Endothelial cell of umbilical vein (primary cell): ENCODE data around the gene KRT79. TPM values are rescaled to one million over a fixed set of nuclear protein-coding genes. Genes with fewer than 3 reads are reported as not detected.

ENCODE experiments used
- BruUV-seq: library from RNA; stranded (reverse); fragments of 400-500 nt; replicated peaks from 2 replicates; lab custom pipeline; 2021; lab: Mats Ljungman, UMichigan
- CTCF ChIA-PET: fragments of 300-600, 350-600 bp; sonication (Branson Sonifier 250); formaldehyde crosslinking; loops from one replicate; lab custom pipeline; 2021; ENCODE audit warnings: antibody characterized with exemption, inconsistent platforms; lab: Charles Lee
- POLR2A ChIA-PET: fragments of 300-600, 350-600 bp; sonication (Branson Sonifier 250); formaldehyde crosslinking; loops from one replicate; lab custom pipeline; 2021; ENCODE audit warnings: antibody characterized with exemption, inconsistent platforms; lab: Charles Lee
- DNase-seq: peaks from one replicate; pipeline ENCODE4 v3.0.0-alpha.2; 2011; ENCODE audit warnings: low read depth, low spot score
- FAIRE-seq: peaks from 2 replicates; lab custom pipeline; 2011; peaks lifted over from hg19 to GRCh38; lab: Jason Lieb, UNC
- H2AFZ ChIP-seq: 2 replicates; pipeline ENCODE4 v1.6.0; 2012; ENCODE audit warnings: low read depth, low read length, control low read depth, inconsistent platforms
- H3K27ac ChIP-seq: 2 replicates; pipeline ENCODE4 v1.5.1; 2011; ENCODE audit warnings: low read depth, mild to moderate bottlenecking, control low read depth, low read length, moderate library complexity; ENCODE audit not compliant: insufficient read depth
- H3K27me3 ChIP-seq, 2 experiments: 2 replicates each; pipeline versions ENCODE4 v1.6.0 to v1.6.1; 2011; ENCODE audit warnings: low read length in 2 of 2, mixed read lengths in 1 of 2; ENCODE audit not compliant: control insufficient read depth in 2 of 2, insufficient read depth in 2 of 2
- H3K36me3 ChIP-seq, 2 experiments: 2 replicates in 1 of 2; 3 replicates in 1 of 2; pipeline ENCODE4 v1.5.1; 2011; ENCODE audit warnings: low read length in 2 of 2, mild to moderate bottlenecking in 1 of 2, moderate library complexity in 1 of 2; ENCODE audit not compliant: control insufficient read depth in 2 of 2, insufficient read depth in 2 of 2; ENCODE audit errors: extremely low read depth in 1 of 2
- H3K4me1 ChIP-seq: 3 replicates; pipeline ENCODE4 v1.5.1; 2011; ENCODE audit warnings: mild to moderate bottlenecking, low read length; ENCODE audit not compliant: control insufficient read depth, insufficient read depth; ENCODE audit errors: extremely low read depth
- H3K4me2 ChIP-seq: 2 replicates; pipeline ENCODE4 v1.6.1; 2011; ENCODE audit warnings: low read length, control low read depth, mixed read lengths; ENCODE audit not compliant: insufficient read depth
- H3K4me3 ChIP-seq, 3 experiments: fragments of 200-600 bp in 1 of 3; sonication (generic), shearing (Covaris generic) in 1 of 3; replicated peaks in 1 of 3; 2 replicates each; pipeline ENCODE4 v1.5.1; 2011 to 2016; ENCODE audit warnings: control low read depth in 3 of 3, low read length in 3 of 3, mild to moderate bottlenecking in 2 of 3, inconsistent platforms in 1 of 3, low read depth in 1 of 3, moderate library complexity in 1 of 3; ENCODE audit not compliant: insufficient read depth in 1 of 3
- H3K79me2 ChIP-seq: 2 replicates; pipeline ENCODE4 v1.6.0; 2012; ENCODE audit warnings: low read length, inconsistent platforms; ENCODE audit not compliant: control insufficient read depth, insufficient read depth
- H3K9ac ChIP-seq: replicated peaks from 2 replicates; pipeline ENCODE3; 2011; ENCODE audit warnings: low read length, control low read depth; ENCODE audit not compliant: insufficient read depth; ENCODE audit errors: extremely low read depth
- H3K9me1 ChIP-seq: replicated peaks from 3 replicates; pipeline ENCODE4 v1.6.0; 2011; ENCODE audit warnings: mild to moderate bottlenecking, low read length; ENCODE audit not compliant: control insufficient read depth, insufficient read depth; ENCODE audit errors: extremely low read depth
- H3K9me3 ChIP-seq: replicated peaks from 2 replicates; pipeline ENCODE4 v1.5.1; 2012; ENCODE audit warnings: low read length, inconsistent platforms; ENCODE audit not compliant: control insufficient read depth, insufficient read depth
- H4K20me1 ChIP-seq: replicated peaks from 2 replicates; pipeline ENCODE3; 2011; ENCODE audit warnings: mild to moderate bottlenecking, low read length; ENCODE audit not compliant: control insufficient read depth, insufficient read depth; ENCODE audit errors: extremely low read depth
- CTCF ChIP-seq, 2 donors: IDR thresholded peaks; 1 replicate in 1 of 2; 2 replicates in 1 of 2; pipeline ENCODE4 v1.5.1; 2011; ENCODE audit warnings: low read length in 2 of 2, mild to moderate bottlenecking in 2 of 2, moderate library complexity in 2 of 2, control low read depth in 1 of 2, inconsistent platforms in 1 of 2, low read depth in 1 of 2; ENCODE audit not compliant: insufficient read depth in 1 of 2; ENCODE audit errors: extremely low read depth in 1 of 2
- EZH2 ChIP-seq: IDR thresholded peaks from 2 replicates; pipeline ENCODE4 v1.6.1; 2012; ENCODE audit warnings: borderline replicate concordance, low read depth, mild to moderate bottlenecking, moderate library complexity, low read length, inconsistent platforms; ENCODE audit not compliant: severe bottlenecking
- FOS ChIP-seq: IDR thresholded peaks from 2 replicates; pipeline ENCODE4 v1.6.1; 2011; ENCODE audit warnings: mild to moderate bottlenecking, low read length, moderate library complexity, borderline replicate concordance; ENCODE audit not compliant: insufficient read depth
- GATA2 ChIP-seq: IDR thresholded peaks from 2 replicates; pipeline ENCODE4 v1.7.0; 2011; ENCODE audit warnings: low read depth, mild to moderate bottlenecking, moderate library complexity, mixed read lengths, low read length; ENCODE audit not compliant: insufficient read length, insufficient read depth
- JUN ChIP-seq: IDR thresholded peaks from 2 replicates; pipeline ENCODE4 v1.6.1; 2011; ENCODE audit warnings: borderline replicate concordance, low read depth; ENCODE audit not compliant: insufficient read length, insufficient read depth
- MAX ChIP-seq: IDR thresholded peaks from 2 replicates; pipeline ENCODE4 v1.6.1; 2011; ENCODE audit not compliant: insufficient read depth, insufficient read length
- MYC ChIP-seq: IDR thresholded peaks from one replicate; pipeline ENCODE4 v1.6.1; 2011; ENCODE audit warnings: mild to moderate bottlenecking, low read depth, low read length
- POLR2A ChIP-seq: IDR thresholded peaks from 2 replicates; pipeline ENCODE4 v1.6.1; 2012; ENCODE audit warnings: low read depth, mild to moderate bottlenecking, control low read depth, low read length
- POLR2AphosphoS5 ChIP-seq: IDR thresholded peaks from 2 replicates; pipeline ENCODE4 v1.6.1; 2012; ENCODE audit warnings: low read depth, mild to moderate bottlenecking, control low read depth, low read length, moderate library complexity; ENCODE audit not compliant: insufficient read depth
- dilution Hi-C: fragments of 300-500 bp; cut with MboI; formaldehyde crosslinking; loops from one replicate; pipeline ENCODE4 v1.15.0; 2019; ENCODE audit warnings: low sequenced_read_pairs; ENCODE audit not compliant: extremely low pct_ligation_motif_present
- intact Hi-C: fragments of 100-400 bp; cut with micrococcal nuclease; formaldehyde crosslinking; loops from one replicate; pipeline ENCODE4 v1.10.0; 2022
- polyA plus RNA-seq, 4 experiments: library from polyadenylated mRNA; depleted of rRNA in 3 of 4; stranded (reverse) in 3 of 4; unstranded in 1 of 4; fragments of >200 nt; gene quantifications; 2 replicates each; pipeline versions ENCODE4 v1.2.1 to v1.2.3, GENCODE V29; 2011 to 2012; ENCODE audit warnings: missing spikeins in 1 of 4
- total RNA-seq: library from RNA; stranded (reverse); gene quantifications from 2 replicates; pipeline ENCODE4 v1.2.3, GENCODE V29; 2021

The KRT79 gene
- total and polyA plus RNA-seq, 2 donors (not counting 3 experiments of a cell fraction or from before 2014, with no cell fraction given) = not detected

GRCh38 chr12:52813885-52814709 is 20.0 kb downstream of the KRT79 start, which contains the start of gene KRT4:
Gene KRT4, minus strand, starts transcription at chr12:52814116. Its CDS starts 58 bp downstream, at chr12:52814058.
- BruUV-seq = no TSS peak

More at GRCh38 chr12:52813885-52814709, 20.0 kb downstream of the KRT79 start, which contains the start of gene KRT4:
- no peaks in the 10 kb centered on the region for H4K20me1 ChIP-seq
- dilution Hi-C loops = no loop called here
- H3K79me2 ChIP-seq = no peaks in the 10 kb centered on the region
- no peak within 1 kb of the TSS for H3K9ac ChIP-seq
- H3K4me1 ChIP-seq = no peaks in the 10 kb centered on the region
- no peaks in the 10 kb centered on the region for H3K9me3 ChIP-seq
- POLR2A ChIA-PET = no interaction called here
- no peaks in the 10 kb centered on the region for H3K9me1 ChIP-seq
- H3K4me3 ChIP-seq = no peak within 1 kb of the TSS
- H3K4me2 ChIP-seq = no peak within 1 kb of the TSS
- CTCF ChIA-PET = interaction anchor here (1.5 kb wide), 1 partner anchor 51 kb away, joined by 3 read pairs; no protein-coding TSS in a partner anchor
- H3K27ac ChIP-seq = no peak within 1 kb of the TSS
- no peak within 1 kb of the TSS for H2AFZ ChIP-seq
- DNase-seq = no peak
- intact Hi-C loops = no loop called here
- no peak for FAIRE-seq
- no peaks in the 10 kb centered on the region for H3K36me3 ChIP-seq
- no peak for TF ChIP-seq EZH2
- no peak for TF ChIP-seq POLR2A
- no peak for TF ChIP-seq MAX
- no peak for TF ChIP-seq FOS
- no peak for TF ChIP-seq POLR2AphosphoS5
- no peak for TF ChIP-seq JUN
- TF ChIP-seq GATA2 = no peak
- no peak for TF ChIP-seq CTCF (IDR thresholded peaks at IDR 0.05; ENCODE audit: extremely low read depth in 1 of 2, insufficient read depth in 1 of 2, low read depth in 1 of 2, low read length in 2 of 2)
- no peak for TF ChIP-seq MYC
- no peaks in the 10 kb centered on the region for H3K27me3 ChIP-seq
